GM19240 (cell line): Measurements from ENCODE around the gene SYNGAP1.
A peak's percentile ranks its signal among the peaks of the same experiment; 100 is the strongest.
"Not testable (repeated sequence)": the region's sequence is repeated elsewhere in the genome, so short reads cannot be mapped to it uniquely, and the experiment has no call there.

Experiments
- DNase-seq: peaks from one replicate; pipeline ENCODE4 v3.0.0; 2011; ENCODE audit warnings: low spot score; ENCODE audit not compliant: insufficient read length

The SYNGAP1 gene

GRCh38 chr6:33419580-33420490, at the start of gene SYNGAP1:
Gene SYNGAP1 (plus strand): TSS chr6:33420065. CDS start chr6:33420265, 200 bp downstream.
- DNase-seq, result no peak

DNA sequence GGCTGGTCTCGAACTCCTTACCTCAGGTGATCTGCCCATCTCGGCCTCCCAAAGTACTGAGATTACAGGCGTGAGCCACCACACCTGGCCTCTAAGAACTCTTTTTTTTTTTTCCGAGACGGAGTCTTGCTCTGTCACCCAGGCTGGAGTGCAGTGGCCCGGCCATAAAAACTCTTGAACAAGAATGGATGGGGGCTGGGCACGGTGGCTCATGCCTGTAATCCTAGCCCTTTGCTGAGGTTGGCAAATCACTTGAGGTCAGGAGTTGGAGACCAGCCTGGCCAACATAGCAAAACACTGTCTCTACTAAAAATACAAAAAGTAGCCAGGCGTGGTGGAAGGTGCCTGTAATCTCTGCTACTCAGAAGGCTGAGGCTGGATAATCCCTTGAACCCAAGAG, 48.0 kb upstream of the SYNGAP1 start:
- not testable (repeated sequence) for DNase-seq

GRCh38 chr6:33372526-33373123, 47.2 kb upstream of the SYNGAP1 start:
- no peak for DNase-seq

GRCh38 chr6:33373960-33374910, 45.6 kb upstream of the SYNGAP1 start:
- DNase-seq, result no peak

GRCh38 chr6:33375143-33375671, 44.7 kb upstream of the SYNGAP1 start:
- DNase-seq, result no peak

DNA sequence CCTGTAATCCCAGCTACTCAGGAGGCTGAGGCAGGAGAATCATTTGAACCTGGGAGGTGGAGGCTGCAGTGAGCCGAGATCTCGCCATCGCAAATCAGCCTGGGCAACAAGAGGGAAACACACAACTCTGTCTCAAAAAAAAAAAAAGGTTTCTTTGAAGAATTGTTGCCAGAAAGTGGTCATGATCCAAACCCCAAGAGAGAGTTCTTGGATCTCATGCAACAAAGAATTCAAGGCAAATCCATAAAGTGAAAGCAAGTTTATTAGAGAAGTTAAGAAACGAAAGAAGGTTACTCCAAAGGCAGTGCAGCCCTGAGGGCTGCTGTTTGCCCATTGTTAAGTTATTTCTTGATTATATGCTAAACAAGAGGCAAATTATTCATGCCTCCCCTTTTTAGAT, 42.7 kb upstream of the SYNGAP1 start:
- no peak for DNase-seq

DNA sequence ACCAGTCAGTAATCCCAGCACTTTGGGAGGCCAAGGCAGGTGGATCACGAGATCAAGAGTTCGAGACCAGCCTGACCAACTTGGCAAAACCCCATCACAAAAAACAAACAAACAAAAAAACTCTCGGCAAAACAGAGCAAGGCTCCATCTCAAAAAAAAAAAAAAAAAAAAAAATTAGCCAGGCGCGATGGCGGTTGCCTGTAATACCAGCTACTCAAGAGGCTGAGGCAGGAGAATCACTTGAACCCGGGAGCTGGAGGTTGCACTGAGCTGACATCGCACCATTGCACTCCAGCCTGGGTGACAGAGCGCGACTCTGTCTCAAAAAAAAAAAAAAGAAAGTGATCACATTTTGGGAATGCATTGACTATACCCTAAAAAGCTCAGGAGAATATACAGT, 40.7 kb upstream of the SYNGAP1 start:
- DNase-seq, result not testable (repeated sequence)

DNA sequence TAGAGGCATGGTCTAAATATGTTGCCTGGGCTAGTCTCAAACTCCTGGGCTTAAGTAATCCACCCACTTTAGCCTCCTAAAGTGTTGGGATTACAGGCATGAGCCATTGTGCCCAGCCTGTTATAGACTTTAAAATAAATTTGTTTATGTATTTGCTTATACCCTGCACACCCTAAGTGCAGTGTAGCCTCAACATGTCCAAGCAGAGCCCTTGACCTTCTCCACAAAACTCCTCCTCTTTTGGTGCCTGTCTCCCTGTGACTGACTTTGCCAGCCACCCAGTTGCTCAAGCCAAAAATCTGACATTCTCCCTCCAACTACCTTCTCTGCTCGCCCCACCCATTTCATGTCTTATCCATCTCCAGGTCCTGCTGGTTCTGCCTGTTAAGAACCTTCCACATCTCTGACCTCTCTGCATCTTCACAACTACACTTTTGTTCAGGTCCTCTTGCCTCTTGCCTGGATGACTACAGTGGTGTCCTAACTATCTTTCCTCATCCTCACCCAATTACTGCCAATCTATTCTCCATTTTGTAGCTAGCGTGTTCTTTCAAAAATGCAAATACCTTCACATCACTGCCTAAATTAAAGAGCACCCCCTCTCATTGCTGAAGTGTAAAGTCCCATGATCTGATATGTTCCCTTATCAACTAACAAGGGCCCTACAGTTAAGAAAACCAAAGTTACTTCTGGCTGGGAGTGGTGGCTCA, 39.4 kb upstream of the SYNGAP1 start:
- DNase-seq, result no peak

DNA sequence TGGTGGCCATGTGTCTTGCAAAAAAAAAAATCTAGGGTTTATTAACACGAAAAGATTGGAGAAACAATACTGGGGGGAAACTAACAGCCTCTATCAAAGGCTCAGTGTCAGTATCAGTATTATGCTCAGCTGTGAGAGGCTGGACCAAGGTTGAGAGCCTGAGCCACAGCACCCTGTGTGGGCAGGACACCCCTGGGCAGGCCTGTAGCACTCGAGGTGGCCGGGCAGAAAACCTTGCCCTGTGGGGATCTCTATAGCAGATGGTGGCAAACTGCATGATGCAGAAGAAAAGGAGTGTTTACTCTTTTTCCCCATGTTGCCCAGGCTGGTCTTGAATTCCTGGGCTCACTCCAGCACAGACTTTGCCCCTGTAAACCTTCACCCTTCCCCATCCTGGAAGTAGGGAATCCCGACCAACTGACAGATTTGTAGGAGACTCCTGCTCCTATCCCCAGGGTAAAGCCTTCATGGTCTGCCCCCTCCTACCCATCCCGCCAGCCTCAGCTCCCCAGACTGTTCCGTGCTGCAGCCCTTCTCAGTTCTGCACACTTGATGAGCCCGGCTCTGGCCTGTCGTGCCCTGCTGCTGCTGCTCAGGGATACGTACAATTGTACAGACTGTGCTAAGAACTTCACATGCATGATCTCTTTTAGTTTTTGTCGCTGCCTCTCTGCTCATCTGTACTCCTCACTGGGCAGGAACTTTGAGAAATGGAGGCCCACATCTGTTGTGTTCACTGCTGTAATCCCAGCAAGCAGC, 36.3 kb upstream of the SYNGAP1 start:
- DNase-seq, result no peak

GRCh38 chr6:33384581-33385020, 35.3 kb upstream of the SYNGAP1 start:
- no peak for DNase-seq

DNA sequence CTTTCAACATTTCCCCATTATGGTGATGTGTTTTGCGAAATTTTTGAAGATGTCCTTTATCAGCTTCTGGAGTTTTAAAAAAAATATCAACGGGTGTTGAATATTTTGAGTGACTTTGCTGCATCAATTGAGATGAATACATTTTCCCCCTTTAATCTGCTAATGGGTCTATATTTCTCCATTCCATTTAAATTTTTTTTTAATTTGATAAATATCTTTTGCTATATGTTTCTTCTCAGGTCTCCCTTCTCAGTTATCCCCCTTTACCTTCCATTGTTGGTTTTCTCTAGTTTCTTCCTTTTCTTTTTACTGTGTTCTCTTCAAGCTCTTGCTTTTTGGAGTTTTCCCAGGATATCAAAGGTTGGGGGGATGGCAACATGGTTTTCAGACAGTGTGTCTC, 29.7 kb upstream of the SYNGAP1 start:
- no peak for DNase-seq

- no peak for DNase-seq
These were observed 29.0 kb upstream of the SYNGAP1 start for GRCh38 chr6:33390767-33391277.

DNA sequence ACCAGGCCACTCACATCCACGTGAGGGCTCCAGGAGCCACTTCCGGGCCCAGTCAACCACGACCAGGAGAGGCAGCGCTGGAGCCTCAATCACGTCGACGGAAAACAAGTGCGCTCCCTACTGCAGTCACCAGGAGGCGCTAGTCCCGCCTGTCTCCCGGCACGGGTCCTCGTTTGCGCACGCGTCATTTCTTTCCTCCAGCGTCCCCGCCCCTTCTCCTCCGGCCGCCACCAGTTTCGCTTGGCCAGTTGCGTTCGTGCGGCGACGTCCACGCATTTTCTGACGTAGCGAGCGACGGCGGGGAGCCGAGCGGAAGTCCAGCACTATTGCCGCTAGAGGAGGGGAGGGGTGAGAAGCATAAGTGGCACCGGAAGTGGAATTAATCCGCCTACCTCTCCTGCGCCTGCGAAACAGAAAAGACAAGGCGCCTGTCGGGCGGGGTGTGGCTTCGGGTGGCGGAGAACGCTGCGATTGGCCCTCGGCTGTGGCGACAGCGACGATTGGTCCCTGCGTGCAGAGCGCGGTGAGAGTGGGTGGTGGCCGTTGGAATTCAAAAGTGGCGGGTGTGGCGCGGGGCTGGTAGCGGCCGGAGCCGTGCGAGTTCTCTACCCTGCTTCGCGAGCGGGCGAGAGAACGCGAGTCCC, 28.5 kb upstream of the SYNGAP1 start, which contains the start of gene KIFC1:
Gene KIFC1, plus strand, starts transcription at position 546 of the 644 bp plus-strand sequence. CDS start 163 bp downstream, outside the sequence.
- DNase-seq, result peak; percentile 93

DNA sequence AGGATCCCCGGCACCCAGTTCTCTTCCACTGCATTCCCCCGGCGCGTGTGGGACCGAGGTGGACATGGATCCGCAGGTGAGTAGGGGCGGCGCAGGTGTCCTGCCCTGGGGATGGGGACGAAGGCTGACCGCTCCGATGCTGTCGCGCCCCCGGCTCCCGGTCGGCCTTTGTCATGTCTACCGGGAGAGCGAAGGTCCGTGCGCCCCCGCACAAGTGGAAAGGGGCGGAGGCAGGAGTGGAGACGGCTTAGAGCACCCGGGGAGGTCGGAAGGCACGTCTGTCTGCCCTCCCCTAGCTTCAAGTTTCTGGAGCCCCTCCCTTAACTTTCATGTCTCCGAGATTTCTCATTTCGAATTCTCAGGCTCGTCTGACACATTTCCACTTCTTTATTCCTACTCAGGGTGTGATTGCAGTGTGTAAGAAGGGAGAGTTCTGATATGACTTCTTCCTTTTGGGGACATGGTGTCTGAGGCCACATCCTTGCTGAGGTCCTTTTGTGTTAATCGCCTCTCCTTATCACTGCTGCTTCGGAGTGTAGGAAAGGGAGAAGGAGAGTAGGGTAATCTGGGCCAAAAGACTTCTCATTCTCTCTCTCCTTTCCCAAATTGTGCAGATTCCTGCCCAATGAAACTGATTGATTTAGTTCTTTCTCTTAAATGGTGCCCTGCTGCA, 27.8 kb upstream of the SYNGAP1 start:
- DNase-seq, result no peak

DNA sequence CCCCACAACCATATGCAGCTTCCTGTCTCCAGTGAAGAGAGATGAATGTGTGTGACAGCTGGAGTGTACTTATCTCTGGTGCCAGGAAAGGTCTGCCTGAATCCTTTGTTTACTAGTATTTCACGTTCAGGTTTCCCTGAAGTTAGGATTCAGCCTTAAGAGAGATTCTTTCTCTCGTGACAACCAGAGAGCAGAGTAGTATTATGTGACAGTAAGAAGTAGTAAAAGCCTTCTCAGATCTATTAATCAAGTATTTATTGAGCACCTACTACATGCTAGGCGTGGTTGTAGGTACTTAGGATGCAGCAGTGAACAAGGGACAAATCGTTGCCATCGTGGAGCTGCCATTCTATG, 27.3 kb upstream of the SYNGAP1 start:
- DNase-seq, result no peak

- DNase-seq, result no peak
These were observed 26.9 kb upstream of the SYNGAP1 start for GRCh38 chr6:33392979-33393378.

- DNase-seq, result no peak
These were observed 22.3 kb upstream of the SYNGAP1 start for GRCh38 chr6:33397541-33397940.

- not testable (repeated sequence) for DNase-seq
These were observed 21.3 kb upstream of the SYNGAP1 start for GRCh38 chr6:33398601-33399000.

- DNase-seq, result not testable (repeated sequence)
These were observed 20.0 kb upstream of the SYNGAP1 start for GRCh38 chr6:33399881-33400280.
